ENCODE measurements around the gene MCCC2. TPM values are rescaled to one million over a fixed set of nuclear protein-coding genes. Genes with fewer than 3 reads are reported as not detected.

Gene MCCC2
- total RNA-seq, 1 donor, result 20.4 TPM

- H3K27me3 ChIP-seq (ENCODE audit: insufficient read depth, low read length), result peaks cover 3% of the 10 kb centered on the region
Measured at GRCh38 chr5:71705421-71705820, 118.3 kb downstream of the MCCC2 start.

GRCh38 chr5:71706906-71707305 lies 119.8 kb downstream of the MCCC2 start:
- no peaks in the 10 kb centered on the region for H3K4me1 ChIP-seq (ENCODE audit: insufficient read depth, low read length)
- peaks cover 3% of the 10 kb centered on the region for H3K27me3 ChIP-seq (ENCODE audit: insufficient read depth, low read length)
- no peaks in the 10 kb centered on the region for H3K9me3 ChIP-seq (ENCODE audit: low read depth, low read length)
- no peak overlapping the region for H3K4me3 ChIP-seq (ENCODE audit: low read length)

More at GRCh38 chr5:71705421-71705820, 118.3 kb downstream of the MCCC2 start:
- Histone ChIP-seq H3K4me3 (ENCODE audit: low read length) (no peak overlapping the region), H3K4me1 (ENCODE audit: insufficient read depth, low read length) (no peaks in the 10 kb centered on the region), H3K9me3 (ENCODE audit: low read depth, low read length) (no peaks in the 10 kb centered on the region)

Other genes starting within 250 kb of the MCCC2 start
- gene BDP1, start 131.7 kb upstream of the MCCC2 start, total RNA-seq, result 28.1 TPM
- gene CARTPT, start 131.9 kb downstream of the MCCC2 start, total RNA-seq, result not detected

Data from mononuclear cell (primary cell).